Measurements from ENCODE around the gene GZMM. TPM values are rescaled to one million over a fixed set of nuclear protein-coding genes. Genes with fewer than 3 reads are reported as not detected.

Gene GZMM
- total and polyA plus RNA-seq, 3 experiments from 2014 or later = 48.8 to 327 (median 50.5) TPM

- ChIA-PET CTCF (interaction anchor here (0.8 kb wide), 2 partner anchors 21 to 61 kb away, joined by 4 read pairs; no protein-coding TSS in a partner anchor), POLR2A (no interaction called here)
- H3K4me3 ChIP-seq (ENCODE audit: low read length) = no peak overlapping the region
- no peaks in the 10 kb centered on the region for H3K27me3 ChIP-seq (ENCODE audit: insufficient read depth, low read length, poor library complexity, severe bottlenecking)
- Mint-ChIP-seq H3K36me3 (peaks cover 0 to 5% (median 0%) of the 10 kb centered on the region in 3 donors), H3K4me1 (peaks cover 12 to 19% (median 13%) of the 10 kb centered on the region in 3 donors), H3K27ac (peak overlapping the region in 2 of 8 donors; percentile 47 to 56), H3K9me3 (peaks cover 0 to 2% (median 0%) of the 10 kb centered on the region in 5 donors), H3K4me3 (no peak overlapping the region), H3K27me3 (peaks cover 0 to 12% of the 10 kb centered on the region in 2 donors)
- DNase-seq = no peak
- H3K36me3 ChIP-seq (ENCODE audit: insufficient read depth, low read length) = no peaks in the 10 kb centered on the region
- H3K27ac ChIP-seq (ENCODE audit: low read depth, low read length) = peak overlapping the region; percentile 31
- no peaks in the 10 kb centered on the region for H3K9me3 ChIP-seq (ENCODE audit: low read length)
- no peaks in the 10 kb centered on the region for H3K4me1 ChIP-seq (ENCODE audit: insufficient read depth, low read length)
Observed at GRCh38 chr19:566844-567243, 23.0 kb downstream of the GZMM start.

DNA sequence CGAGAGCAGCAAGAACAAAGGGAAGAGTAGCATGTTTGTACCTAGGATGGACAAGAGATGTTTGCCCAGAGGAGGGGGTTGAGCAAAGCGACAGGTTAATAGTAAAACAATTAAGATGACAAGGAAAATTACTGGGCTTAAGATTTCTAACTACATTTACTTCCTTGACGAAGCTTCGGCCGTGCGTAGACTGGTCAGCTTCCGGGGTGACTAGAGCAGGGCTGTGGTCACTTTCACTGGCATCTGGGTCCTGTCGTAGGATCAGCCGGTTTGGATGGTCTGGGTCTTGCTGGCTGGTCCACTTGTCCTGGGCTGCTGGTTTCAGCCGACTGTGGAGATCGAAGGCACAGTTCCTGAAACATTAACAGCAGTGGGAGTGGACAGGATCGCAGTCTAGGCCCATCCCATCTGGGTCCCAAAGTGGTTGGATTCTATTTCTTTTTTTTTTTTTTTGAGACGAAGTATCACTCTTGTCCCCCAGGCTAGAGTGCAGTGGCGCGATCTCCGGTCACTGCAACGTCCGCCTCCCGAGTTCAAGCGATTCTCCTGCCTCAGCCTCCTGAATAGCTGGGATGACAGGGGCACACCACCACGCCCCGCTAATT lies 23.5 kb downstream of the GZMM start:
- Mint-ChIP-seq H3K27me3 (peaks cover 0 to 15% of the 10 kb centered on the region in 2 donors), H3K27ac (peak overlapping the region in 1 of 8 donors; percentile 56), H3K9me3 (peaks cover 0 to 2% (median 0%) of the 10 kb centered on the region in 5 donors), H3K36me3 (peaks cover 0 to 7% (median 0%) of the 10 kb centered on the region in 3 donors), H3K4me1 (peaks cover 12 to 19% (median 14%) of the 10 kb centered on the region in 3 donors), H3K4me3 (no peak overlapping the region)
- DNase-seq = peak in 1 of 5 donors; percentile 43
- H3K27me3 ChIP-seq (ENCODE audit: insufficient read depth, low read length, poor library complexity, severe bottlenecking) = no peaks in the 10 kb centered on the region
- POLR2A ChIA-PET = no interaction called here
- H3K27ac ChIP-seq (ENCODE audit: low read depth, low read length) = no peak overlapping the region
- no peaks in the 10 kb centered on the region for H3K9me3 ChIP-seq (ENCODE audit: low read length)
- no peaks in the 10 kb centered on the region for H3K36me3 ChIP-seq (ENCODE audit: insufficient read depth, low read length)
- H3K4me1 ChIP-seq (ENCODE audit: insufficient read depth, low read length) = no peaks in the 10 kb centered on the region
- no peak overlapping the region for H3K4me3 ChIP-seq (ENCODE audit: low read length)
- CTCF ChIA-PET = interaction anchor here (0.8 kb wide), 1 partner anchor 22 kb away, joined by 4 read pairs; no protein-coding TSS in a partner anchor

DNA sequence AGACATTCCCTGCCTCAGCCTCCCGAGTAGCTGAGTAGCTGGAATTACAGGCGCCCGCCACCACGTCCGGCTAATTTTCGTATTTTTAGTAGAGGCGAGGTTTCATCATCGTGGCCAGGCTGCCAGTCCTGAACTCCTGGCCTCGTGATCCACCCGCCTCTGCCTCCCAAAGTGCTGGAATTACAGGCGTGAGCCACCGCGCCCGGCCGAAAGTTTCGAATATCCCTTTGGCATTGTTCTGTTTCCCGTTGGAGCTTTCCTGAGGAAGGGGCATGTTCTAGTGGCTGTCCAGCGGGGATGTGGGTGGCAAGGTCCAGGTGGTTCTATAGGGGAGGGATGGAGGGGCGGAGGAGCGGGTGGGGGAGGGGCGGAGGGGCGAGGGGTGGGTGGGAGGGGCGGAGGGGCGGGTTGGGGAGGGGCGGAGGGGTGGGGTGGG lies 26.4 kb downstream of the GZMM start:
- peaks cover 17% of the 10 kb centered on the region for H3K4me1 ChIP-seq (ENCODE audit: insufficient read depth, low read length)
- ChIA-PET CTCF (no interaction called here), POLR2A (interaction anchor here (0.5 to 1.2 kb wide), 2 partner anchors 38 to 1325 kb away, joined by 4 to 9 read pairs; no protein-coding TSS in a partner anchor)
- Mint-ChIP-seq H3K4me3 (peak overlapping the region; percentile 48 to 87 (median 74)), H3K36me3 (peaks cover 0 to 10% (median 0%) of the 10 kb centered on the region in 3 donors), H3K9me3 (peaks cover 0 to 2% (median 0%) of the 10 kb centered on the region in 5 donors), H3K27ac (peak overlapping the region in 4 of 8 donors; percentile 24 to 96 (median 86)), H3K4me1 (peaks cover 27 to 37% (median 31%) of the 10 kb centered on the region in 3 donors), H3K27me3 (peaks cover 0 to 15% of the 10 kb centered on the region in 2 donors)
- peak in 2 of 5 donors; percentile 27 to 60 for DNase-seq
- H3K27ac ChIP-seq (ENCODE audit: low read depth, low read length) = no peak overlapping the region
- no peaks in the 10 kb centered on the region for H3K36me3 ChIP-seq (ENCODE audit: insufficient read depth, low read length)
- H3K4me3 ChIP-seq (ENCODE audit: low read length) = no peak overlapping the region
- H3K9me3 ChIP-seq (ENCODE audit: low read length) = no peaks in the 10 kb centered on the region
- no peaks in the 10 kb centered on the region for H3K27me3 ChIP-seq (ENCODE audit: insufficient read depth, low read length, poor library complexity, severe bottlenecking)

GRCh38 chr19:570937-571565 lies 27.2 kb downstream of the GZMM start:
- Mint-ChIP-seq H3K4me3 (peak overlapping the region; percentile 88 to 99 (median 93)), H3K27ac (peak overlapping the region; percentile 91 to 100 (median 97)), H3K36me3 (peaks cover 0 to 10% (median 0%) of the 10 kb centered on the region in 3 donors), H3K4me1 (peaks cover 27 to 41% (median 31%) of the 10 kb centered on the region in 3 donors), H3K9me3 (peaks cover 0 to 2% (median 0%) of the 10 kb centered on the region in 5 donors), H3K27me3 (peaks cover 0 to 15% of the 10 kb centered on the region in 2 donors)
- H3K27me3 ChIP-seq (ENCODE audit: insufficient read depth, low read length, poor library complexity, severe bottlenecking) = no peaks in the 10 kb centered on the region
- no peaks in the 10 kb centered on the region for H3K36me3 ChIP-seq (ENCODE audit: insufficient read depth, low read length)
- POLR2A ChIA-PET = interaction anchor here (0.5 to 1.2 kb wide), 4 partner anchors 38 to 1324 kb away, joined by 3 to 9 read pairs (median 4); partner anchors contain the start of gene CDC34
- H3K4me1 ChIP-seq (ENCODE audit: insufficient read depth, low read length) = peaks cover 22% of the 10 kb centered on the region
- H3K4me3 ChIP-seq (ENCODE audit: low read length) = peak overlapping the region; percentile 87
- peak; percentile 50 to 79 (median 69) for DNase-seq
- CTCF ChIA-PET = interaction anchor here (1.2 to 2.0 kb wide), 2 partner anchors 26 to 60 kb away, joined by 3 to 8 read pairs; no protein-coding TSS in a partner anchor
- H3K27ac ChIP-seq (ENCODE audit: low read depth, low read length) = peak overlapping the region; percentile 89
- no peaks in the 10 kb centered on the region for H3K9me3 ChIP-seq (ENCODE audit: low read length)

- Mint-ChIP-seq H3K4me3 (peak overlapping the region; percentile 88 to 99 (median 93)), H3K9me3 (peaks cover 0 to 2% (median 0%) of the 10 kb centered on the region in 5 donors), H3K27ac (peak overlapping the region; percentile 91 to 100 (median 97)), H3K36me3 (peaks cover 0 to 10% (median 0%) of the 10 kb centered on the region in 3 donors), H3K4me1 (peaks cover 31 to 45% (median 33%) of the 10 kb centered on the region in 3 donors), H3K27me3 (peaks cover 0 to 15% of the 10 kb centered on the region in 2 donors)
- CTCF ChIA-PET = interaction anchor here (1.2 to 2.0 kb wide), 2 partner anchors 27 to 60 kb away, joined by 3 to 8 read pairs; no protein-coding TSS in a partner anchor
- H3K27ac ChIP-seq (ENCODE audit: low read depth, low read length) = peak overlapping the region; percentile 89
- H3K9me3 ChIP-seq (ENCODE audit: low read length) = no peaks in the 10 kb centered on the region
- POLR2A ChIA-PET = interaction anchor here (0.6 to 1.0 kb wide), 4 partner anchors 40 to 82 kb away, joined by 3 to 4 read pairs (median 4); partner anchors contain the start of genes CDC34 and TPGS1
- H3K36me3 ChIP-seq (ENCODE audit: insufficient read depth, low read length) = no peaks in the 10 kb centered on the region
- peaks cover 23% of the 10 kb centered on the region for H3K4me1 ChIP-seq (ENCODE audit: insufficient read depth, low read length)
- peak overlapping the region; percentile 87 for H3K4me3 ChIP-seq (ENCODE audit: low read length)
- peak in 3 of 5 donors; percentile 16 to 50 (median 34) for DNase-seq
- H3K27me3 ChIP-seq (ENCODE audit: insufficient read depth, low read length, poor library complexity, severe bottlenecking) = no peaks in the 10 kb centered on the region
Observed at GRCh38 chr19:571566-571974, 27.7 kb downstream of the GZMM start.

DNA sequence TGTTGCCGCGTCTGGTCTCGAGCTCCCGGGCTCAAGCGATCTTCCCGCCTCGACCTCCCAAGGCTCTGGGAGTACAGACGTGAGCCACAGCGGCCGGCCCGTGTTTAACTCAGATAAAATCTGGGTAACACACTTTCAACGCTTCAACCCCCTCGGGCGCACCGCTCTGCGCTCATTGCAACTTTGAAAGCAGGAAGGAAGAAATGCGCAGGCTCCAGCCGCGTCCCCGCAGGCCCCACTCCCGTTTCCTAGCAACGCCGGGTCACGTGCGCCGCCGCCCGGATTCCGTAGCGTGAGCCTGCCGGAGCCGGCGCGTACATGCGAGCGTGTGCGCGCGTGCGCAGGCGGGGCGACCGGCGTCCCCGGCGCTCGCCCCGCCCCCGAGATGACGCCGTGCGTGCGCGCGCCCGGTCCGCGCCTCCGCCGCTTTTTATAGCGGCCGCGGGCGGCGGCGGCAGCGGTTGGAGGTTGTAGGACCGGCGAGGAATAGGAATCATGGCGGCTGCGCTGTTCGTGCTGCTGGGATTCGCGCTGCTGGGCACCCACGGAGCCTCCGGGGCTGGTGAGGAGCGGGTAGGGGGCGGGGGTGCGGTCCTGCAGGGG lies 28.4 kb downstream of the GZMM start, which contains the start of gene BSG:
BSG (plus strand) TSS at position 457 of the 603 bp plus-strand sequence; CDS start at position 496, 39 bp downstream.
- peaks cover 0 to 12% (median 0%) of the 10 kb centered on the region in 3 donors for H3K36me3 Mint-ChIP-seq
- H3K4me3 Mint-ChIP-seq = peak within 1 kb of the TSS; percentile 88 to 99 (median 93)
- H3K27ac ChIP-seq (ENCODE audit: low read depth, low read length) = peak within 1 kb of the TSS; percentile 89
- H3K4me3 ChIP-seq (ENCODE audit: low read length) = peak within 1 kb of the TSS; percentile 87
- peak; percentile 98 to 99 (median 99) for DNase-seq
- peaks cover 0 to 15% of the 10 kb centered on the region in 2 donors for H3K27me3 Mint-ChIP-seq
- peak within 1 kb of the TSS; percentile 93 to 100 (median 98) for H3K27ac Mint-ChIP-seq
- H3K27me3 ChIP-seq (ENCODE audit: insufficient read depth, low read length, poor library complexity, severe bottlenecking) = no peaks in the 10 kb centered on the region
- no peaks in the 10 kb centered on the region for H3K36me3 ChIP-seq (ENCODE audit: insufficient read depth, low read length)
- ChIA-PET CTCF (interaction anchor here (1.2 to 2.0 kb wide), 2 partner anchors 28 to 61 kb away, joined by 3 to 8 read pairs; no protein-coding TSS in a partner anchor), POLR2A (interaction anchor here (0.6 to 1.0 kb wide), 6 partner anchors 15 to 83 kb away, joined by 3 to 4 read pairs (median 3); partner anchors contain the start of genes CDC34, GZMM and TPGS1)
- H3K9me3 Mint-ChIP-seq = peaks cover 0 to 2% (median 0%) of the 10 kb centered on the region in 5 donors
- H3K4me1 ChIP-seq (ENCODE audit: insufficient read depth, low read length) = peaks cover 23% of the 10 kb centered on the region
- H3K4me1 Mint-ChIP-seq = peaks cover 35 to 49% (median 37%) of the 10 kb centered on the region in 3 donors
- no peaks in the 10 kb centered on the region for H3K9me3 ChIP-seq (ENCODE audit: low read length)

Data from CD8-positive, alpha-beta memory T cell (primary cell).